ENCODE results near the gene AKAP10.
"Not testable (repeated sequence)": the region's sequence is repeated elsewhere in the genome, so short reads cannot be mapped to it uniquely, and the experiment has no call there.

Gene AKAP10

GRCh38 chr17:19915245-19915978 lies 62.2 kb downstream of the AKAP10 start:
- DNase-seq = no peak

DNA sequence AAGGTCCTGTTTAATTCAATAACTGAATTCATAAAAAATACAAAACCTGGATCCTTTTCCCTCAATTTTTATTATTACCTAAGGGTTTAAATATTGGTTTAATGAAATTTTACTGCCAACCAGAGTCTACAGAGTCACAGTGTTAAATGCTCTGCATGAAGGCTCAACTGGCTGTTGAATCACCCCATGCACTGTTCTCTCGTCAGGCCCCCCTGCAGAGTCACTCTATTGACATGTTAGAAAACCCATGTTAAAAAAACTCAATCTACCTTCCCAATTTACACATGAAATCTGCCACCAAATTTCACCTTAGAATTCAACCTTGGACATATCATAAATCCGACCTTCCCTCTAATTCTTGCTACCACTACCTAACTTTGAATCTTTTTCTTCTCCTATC lies 66.6 kb downstream of the AKAP10 start:
- DNase-seq = no peak

- no peak for DNase-seq
Observed at GRCh38 chr17:19909139-19909538, 68.5 kb downstream of the AKAP10 start.

DNA sequence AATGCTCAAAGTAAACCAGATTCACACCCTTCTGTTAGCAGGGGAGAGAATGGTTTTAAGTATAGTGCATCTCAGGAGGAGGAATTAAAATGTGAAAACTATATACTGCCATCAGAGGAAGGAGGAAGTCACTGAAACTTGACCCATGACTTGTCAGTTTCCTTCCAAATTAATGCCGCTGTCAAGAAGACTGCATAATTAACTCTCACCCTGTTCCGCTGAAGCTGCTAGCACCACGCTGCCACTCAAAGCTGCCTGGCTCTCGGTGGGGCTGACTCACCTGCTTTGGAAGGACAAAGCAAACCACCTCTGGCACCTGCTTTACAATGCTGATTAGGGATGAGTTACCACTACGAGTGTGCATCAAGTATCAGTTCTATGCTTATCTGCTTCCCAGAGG lies 72.1 kb downstream of the AKAP10 start:
- no peak for DNase-seq

- no peak for DNase-seq
Observed at GRCh38 chr17:19904924-19905323, 72.7 kb downstream of the AKAP10 start.

- DNase-seq = no peak
Observed at GRCh38 chr17:19904412-19904811, 73.2 kb downstream of the AKAP10 start.

DNA sequence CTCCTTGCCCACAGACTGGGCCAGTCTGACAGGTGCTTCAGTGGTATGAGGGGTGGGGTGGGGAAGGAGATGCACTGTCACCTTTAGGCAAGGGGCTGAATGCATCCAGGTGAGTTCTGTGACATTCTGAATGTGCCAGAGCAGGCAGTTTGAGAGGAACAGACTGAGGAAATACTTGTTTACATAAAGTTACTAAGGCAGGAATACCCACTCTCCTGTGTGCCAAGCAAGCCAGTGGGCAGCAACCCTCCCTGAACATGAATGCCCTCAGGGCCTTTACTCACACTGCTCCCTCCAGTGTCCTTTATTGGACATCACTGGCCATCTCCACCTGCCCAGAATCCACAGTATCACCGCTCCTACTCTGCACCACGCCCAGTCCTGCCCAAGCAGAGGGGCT lies 76.8 kb downstream of the AKAP10 start:
- DNase-seq = no peak

DNA sequence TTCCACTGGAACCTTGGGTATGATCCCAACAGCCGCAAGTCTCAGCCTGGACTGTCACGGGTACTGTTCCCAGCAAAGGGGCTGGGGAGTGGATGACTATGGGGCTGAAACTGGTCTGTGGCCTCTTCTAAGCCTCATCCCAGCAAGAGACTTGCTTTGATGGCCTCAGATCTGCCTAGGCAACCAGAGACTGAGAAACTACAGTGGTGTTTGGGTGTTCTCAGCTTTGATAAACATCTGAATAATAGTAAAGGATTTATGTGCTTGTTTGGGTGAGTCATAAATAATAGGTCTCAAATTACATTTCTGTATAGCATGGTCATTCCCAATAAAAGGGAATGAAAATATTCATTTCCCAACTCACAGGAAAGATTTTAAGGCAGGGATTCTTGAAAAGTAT lies 79.7 kb downstream of the AKAP10 start:
- no peak for DNase-seq

DNA sequence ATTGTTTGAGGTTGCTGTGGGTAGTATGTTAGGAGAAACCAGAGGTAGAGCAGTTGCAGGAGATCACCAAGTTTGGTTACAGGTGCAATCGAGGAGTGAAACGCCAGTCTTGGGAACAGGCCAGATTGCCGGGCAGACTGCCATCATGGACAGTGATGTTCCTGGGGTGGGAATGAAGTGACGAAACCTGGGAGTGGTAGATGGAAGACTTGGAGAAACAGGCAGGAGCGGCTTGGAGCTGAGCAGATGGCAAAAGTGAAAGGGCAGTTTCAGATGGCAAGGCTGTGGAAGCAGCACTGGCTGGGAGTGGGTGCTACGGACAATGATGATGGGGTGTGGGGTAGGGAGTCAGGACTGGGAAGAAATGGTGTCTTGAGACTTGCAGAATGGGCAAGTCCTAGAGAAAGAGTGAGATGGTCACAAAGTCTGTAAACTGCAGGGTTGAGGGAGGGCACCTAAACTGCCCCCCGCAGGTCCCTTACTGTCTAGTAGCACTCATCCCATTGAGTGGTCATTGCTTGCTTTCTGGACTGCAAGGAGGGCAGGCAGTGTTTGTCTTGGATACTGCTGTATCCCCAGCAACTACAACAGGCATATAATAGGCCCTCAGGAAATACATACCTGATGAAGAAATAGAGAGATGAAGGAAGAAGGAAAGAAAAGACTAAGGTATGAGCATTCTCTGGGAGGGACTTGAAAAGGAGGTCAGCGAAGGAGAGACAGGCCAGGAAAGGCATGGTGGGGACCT lies 80.4 kb downstream of the AKAP10 start:
- DNase-seq = no peak

GRCh38 chr17:19896679-19897078 lies 80.9 kb downstream of the AKAP10 start:
- DNase-seq = no peak

DNA sequence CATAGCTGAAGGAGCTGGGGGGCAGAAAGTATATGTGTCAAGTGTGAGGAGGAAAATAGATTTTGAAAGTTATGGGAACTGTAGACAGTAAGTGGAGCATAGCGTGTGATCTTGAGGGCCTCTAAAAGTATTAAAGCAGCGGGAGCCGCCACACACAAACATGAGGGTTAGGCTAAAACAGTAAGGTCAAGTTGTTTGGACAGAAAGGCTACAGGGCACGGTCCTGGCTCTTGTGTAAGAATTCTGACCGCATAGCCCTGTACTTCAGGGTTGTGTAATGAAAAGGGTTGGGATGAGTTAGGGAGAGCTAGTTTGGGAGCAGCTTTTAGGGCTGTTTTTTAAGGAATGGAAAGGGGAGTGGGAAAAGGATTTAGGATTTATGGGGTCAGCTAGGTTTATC lies 87.1 kb downstream of the AKAP10 start:
- not testable (repeated sequence) for DNase-seq

GRCh38 chr17:19890001-19890400 lies 87.6 kb downstream of the AKAP10 start:
- DNase-seq = not testable (repeated sequence)

GRCh38 chr17:19886116-19886515 lies 91.5 kb downstream of the AKAP10 start:
- no peak for DNase-seq

GRCh38 chr17:19883537-19884215 lies 94.0 kb downstream of the AKAP10 start:
- DNase-seq = no peak

DNA sequence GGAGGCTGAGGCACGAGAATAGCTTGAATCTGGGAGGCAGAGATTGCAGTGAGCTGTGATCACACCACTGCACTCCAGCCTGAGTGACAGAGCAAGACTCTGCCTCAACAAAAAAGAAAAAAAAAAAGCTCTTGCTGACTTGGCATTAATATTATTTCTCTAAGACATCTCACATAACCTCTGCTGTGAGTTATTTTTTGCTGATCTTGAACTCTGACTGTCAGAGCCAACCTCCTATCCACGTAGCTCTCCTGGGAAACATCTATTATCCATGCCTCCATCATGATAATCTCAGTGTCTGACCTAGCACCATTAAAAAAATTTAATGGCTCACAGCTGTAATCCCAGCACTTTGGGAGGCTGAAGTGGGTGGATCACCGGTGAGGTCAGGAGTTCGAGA lies 97.2 kb downstream of the AKAP10 start:
- DNase-seq = no peak

DNA sequence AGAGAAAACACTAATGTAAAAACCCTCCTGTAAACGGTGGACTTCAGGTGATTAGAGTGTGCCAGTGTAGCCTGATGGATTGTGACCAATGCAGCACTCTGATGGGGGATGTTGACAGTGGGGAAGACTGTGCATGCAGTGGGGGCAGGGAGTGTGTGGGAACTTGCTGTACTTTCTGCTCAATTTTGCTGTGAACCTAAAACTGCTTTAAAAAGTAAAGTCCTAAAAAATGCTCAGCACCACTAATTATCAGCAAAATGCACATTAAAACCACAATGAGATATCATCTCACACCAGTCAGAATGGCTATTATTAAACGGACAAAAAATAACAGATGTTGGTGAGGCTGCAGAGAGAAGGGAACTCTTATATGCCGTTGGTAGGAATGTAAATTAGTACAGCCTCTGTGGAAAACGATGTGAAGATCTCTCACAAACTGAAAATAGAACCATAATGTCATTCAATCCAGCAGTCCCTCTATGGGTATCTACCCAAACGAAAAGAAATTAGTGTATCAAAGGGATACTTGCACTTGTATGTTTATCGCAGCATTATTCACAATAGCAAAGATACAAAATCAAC lies 100.2 kb downstream of the AKAP10 start:
- no peak for DNase-seq

DNA sequence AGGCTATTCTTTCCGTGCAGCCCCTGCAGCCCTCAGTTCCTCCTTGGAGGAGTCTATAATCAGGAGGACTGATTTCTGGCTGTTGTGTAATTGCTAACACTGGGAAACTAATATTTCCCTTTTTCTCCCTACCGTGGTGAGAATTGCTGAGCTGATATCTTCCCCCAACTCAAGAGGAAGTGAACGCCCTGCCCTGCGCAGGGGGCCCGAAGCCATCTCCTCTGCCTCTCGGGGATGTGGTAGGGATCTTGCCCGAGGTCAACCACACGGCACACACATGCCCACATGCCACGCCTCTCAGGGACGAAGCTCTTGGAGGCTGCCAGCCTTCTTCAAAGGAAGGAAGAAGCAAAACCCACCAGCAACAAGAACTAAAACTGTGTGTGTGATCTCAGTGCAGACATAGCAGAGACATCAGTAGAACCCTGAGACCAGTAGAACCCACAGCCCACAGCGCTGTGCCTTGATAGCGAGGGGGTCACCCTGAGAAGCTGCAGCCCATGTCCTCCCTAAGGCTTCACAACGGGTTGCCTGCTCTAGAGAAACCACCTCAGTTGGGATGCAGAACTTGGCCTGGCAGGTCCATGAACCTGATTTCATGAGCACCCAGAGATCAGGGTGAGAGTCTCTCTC lies 101.0 kb downstream of the AKAP10 start:
- peak; percentile 43 for DNase-seq

DNA sequence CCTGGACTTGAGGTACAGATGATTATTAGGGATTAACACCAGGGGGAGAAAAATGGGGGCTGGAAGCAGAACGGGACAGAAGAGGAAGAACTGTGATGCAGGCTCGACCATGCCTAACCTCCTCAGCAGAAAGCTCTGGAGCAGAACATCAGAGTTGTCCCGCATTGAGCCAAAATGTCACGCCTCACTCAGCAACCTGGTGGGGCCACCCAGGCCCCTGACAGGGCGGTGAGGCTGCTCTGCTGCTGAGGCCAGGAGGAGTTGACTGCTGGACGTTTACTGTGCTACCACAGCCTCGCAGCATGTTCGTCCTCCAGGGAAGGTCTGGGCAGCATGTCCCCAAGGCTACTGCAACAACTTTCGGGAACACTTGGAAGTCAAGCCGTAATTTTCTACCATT lies 103.4 kb downstream of the AKAP10 start:
- no peak for DNase-seq

GRCh38 chr17:19873346-19873745 lies 104.3 kb downstream of the AKAP10 start:
- DNase-seq = no peak

DNA sequence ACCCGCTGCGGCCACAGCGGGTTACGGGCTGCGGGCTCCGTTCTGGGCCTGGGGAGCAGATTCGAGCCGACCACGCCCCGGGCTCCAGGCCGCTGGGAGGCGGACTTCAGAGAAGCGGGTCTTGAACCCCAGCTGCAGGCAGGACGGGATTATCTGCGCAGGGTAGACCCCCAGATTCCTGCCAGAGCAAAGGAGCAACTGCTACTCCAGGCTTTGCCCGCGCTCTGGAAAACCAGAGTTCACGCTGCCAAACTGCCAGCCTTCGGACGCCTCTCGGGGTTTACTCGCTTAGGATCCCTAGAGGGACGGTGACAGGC lies 109.6 kb downstream of the AKAP10 start:
- DNase-seq = no peak

DNA sequence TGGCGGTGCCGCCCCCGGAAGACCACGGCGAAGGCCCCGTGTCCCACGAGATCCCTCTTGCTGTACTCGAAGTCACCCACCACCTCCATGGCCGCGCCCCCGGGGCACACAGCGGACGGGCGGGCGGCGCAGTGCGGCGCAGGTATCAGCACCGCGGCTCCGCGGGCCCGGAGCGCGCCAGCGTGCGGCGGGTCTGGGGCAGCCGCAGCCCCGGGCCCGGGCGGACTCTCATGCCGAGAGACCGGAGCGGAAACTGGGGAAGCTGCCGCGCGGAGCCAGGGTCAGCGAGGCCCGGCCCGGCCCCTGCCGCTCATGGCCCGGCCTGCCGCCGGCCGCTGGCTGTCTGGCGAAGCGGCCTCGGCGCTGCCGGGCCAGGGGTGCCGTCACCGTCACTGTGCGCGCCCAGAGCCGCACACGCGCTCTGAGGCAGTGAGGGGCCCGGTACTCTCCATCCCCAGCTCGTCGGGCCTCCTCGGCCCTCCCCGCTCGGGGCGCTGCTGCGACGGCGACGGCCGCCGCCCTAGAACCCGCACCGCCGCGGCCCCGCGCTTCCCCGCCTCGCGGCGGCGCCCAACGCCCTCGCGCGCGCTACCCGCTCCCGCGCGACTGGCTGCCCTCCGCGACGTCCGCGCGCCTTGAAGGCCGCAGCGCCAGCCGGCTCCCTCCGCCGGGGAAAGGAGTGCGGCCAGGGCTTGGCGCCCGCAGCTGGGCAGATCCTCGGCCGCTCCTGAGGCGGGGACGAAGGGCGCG lies 110.1 kb downstream of the AKAP10 start, which contains the start of gene ULK2:
TSS of gene ULK2 (minus strand) at position 608 of the 750 bp plus-strand sequence. CDS start at position 89, 519 bp downstream.
- peak; percentile 78 for DNase-seq

- DNase-seq = peak; percentile 74
Observed at GRCh38 chr17:19867079-19867328, 110.6 kb downstream of the AKAP10 start.

- no peak for DNase-seq
Observed at GRCh38 chr17:19865021-19865420, 112.6 kb downstream of the AKAP10 start.

Data from left hindlimb (tissue), 1 donor.